H1 (cell line): ENCODE data around the gene NDP. TPM values are rescaled to one million over a fixed set of nuclear protein-coding genes. Genes with fewer than 3 reads are reported as not detected.

Experiments used
- CTCF ChIA-PET: fragments of 300-600 bp; sonication (Branson Sonifier 250); formaldehyde crosslinking; loops from one replicate; lab custom pipeline; 2021; ENCODE audit not compliant: partially characterized antibody; lab: Charles Lee
- POLR2A ChIA-PET: fragments of 300-600 bp; sonication (Branson Sonifier 250); formaldehyde crosslinking; loops from one replicate; lab custom pipeline; 2021; ENCODE audit warnings: inconsistent platforms; ENCODE audit not compliant: partially characterized antibody; lab: Charles Lee
- DNase-seq, 2 experiments: peaks; one replicate each; pipeline versions ENCODE4 v3.0.0 to v3.0.0-alpha.2; 2010 to 2022; ENCODE audit warnings: low spot score in 2 of 2, low read depth in 1 of 2, mixed read lengths in 1 of 2
- FAIRE-seq: peaks from 2 replicates; lab custom pipeline; 2011; peaks lifted over from hg19 to GRCh38; lab: Jason Lieb, UNC
- H2AFZ ChIP-seq: 2 replicates; pipeline ENCODE4 v1.8.1; 2012; ENCODE audit warnings: low read length, inconsistent platforms
- H2AK5ac ChIP-seq: 2 replicates; pipeline ENCODE4 v1.6.1; 2013; ENCODE audit warnings: low read depth, low read length
- H2BK120ac ChIP-seq: replicated peaks from 2 replicates; pipeline ENCODE3; 2013; ENCODE audit warnings: low read depth, low read length, inconsistent platforms
- H2BK12ac ChIP-seq: 2 replicates; pipeline ENCODE4 v1.6.1; 2013; ENCODE audit warnings: low read depth, low read length
- H2BK15ac ChIP-seq: 2 replicates; pipeline ENCODE4 v1.6.1; 2013; ENCODE audit warnings: low read length
- H2BK20ac ChIP-seq: 2 replicates; pipeline ENCODE4 v1.6.1; 2013; ENCODE audit warnings: low read length
- H2BK5ac ChIP-seq: 2 replicates; pipeline ENCODE4 v1.6.1; 2013; ENCODE audit warnings: low read depth, low read length
- H3K14ac ChIP-seq: 2 replicates; pipeline ENCODE4 v1.6.1; 2013; ENCODE audit warnings: inconsistent platforms; ENCODE audit not compliant: insufficient read length
- H3K18ac ChIP-seq: 2 replicates; pipeline ENCODE4 v1.6.1; 2013; ENCODE audit warnings: low read length; ENCODE audit errors: extremely low read depth
- H3K23ac ChIP-seq: 2 replicates; pipeline ENCODE4 v1.6.1; 2013; ENCODE audit warnings: inconsistent platforms; ENCODE audit not compliant: insufficient read length
- H3K23me2 ChIP-seq: 2 replicates; pipeline ENCODE4 v1.6.1; 2013; ENCODE audit warnings: low read depth, low read length
- H3K27ac ChIP-seq: 2 replicates; pipeline ENCODE4 v1.6.1; 2011; ENCODE audit warnings: low read depth, low read length, inconsistent platforms
- H3K27me3 ChIP-seq, 4 experiments: replicated peaks in 1 of 4; 1 replicate in 1 of 4; 2 replicates in 3 of 4; pipeline versions ENCODE4 v1.6.1 to v1.8.1; 2011 to 2013; ENCODE audit warnings: low read length in 3 of 4, mild to moderate bottlenecking in 3 of 4, inconsistent platforms in 2 of 4, mixed read lengths in 2 of 4, moderate library complexity in 1 of 4; ENCODE audit not compliant: control insufficient read depth in 3 of 4, insufficient read depth in 3 of 4; ENCODE audit errors: extremely low read depth in 1 of 4
- H3K36me3 ChIP-seq, 4 experiments: 2 replicates each; pipeline versions ENCODE4 v1.6.1 to v1.8.1; 2011 to 2013; ENCODE audit warnings: mild to moderate bottlenecking in 4 of 4, low read length in 3 of 4, moderate library complexity in 2 of 4, control low read depth in 1 of 4, inconsistent platforms in 1 of 4; ENCODE audit not compliant: insufficient read depth in 4 of 4, control insufficient read depth in 2 of 4
- H3K4ac ChIP-seq: replicated peaks from 2 replicates; pipeline ENCODE3; 2013; ENCODE audit warnings: low read length, low read depth, mixed read lengths, inconsistent platforms; ENCODE audit not compliant: insufficient read length
- H3K4me1 ChIP-seq, 4 experiments: replicated peaks in 1 of 4; 1 replicate in 1 of 4; 2 replicates in 3 of 4; pipeline versions ENCODE4 v1.6.1 to v1.8.1; 2011 to 2013; ENCODE audit warnings: low read length in 3 of 4, inconsistent platforms in 2 of 4, mixed read lengths in 1 of 4; ENCODE audit not compliant: insufficient read depth in 4 of 4, control insufficient read depth in 3 of 4
- H3K4me2 ChIP-seq, 2 experiments: 2 replicates each; pipeline versions ENCODE4 v1.6.1 to v1.8.1; 2011 to 2013; ENCODE audit warnings: low read depth in 2 of 2, low read length in 2 of 2, control low read depth in 1 of 2, inconsistent platforms in 1 of 2, mild to moderate bottlenecking in 1 of 2; ENCODE audit not compliant: insufficient read depth in 1 of 2
- H3K4me3 ChIP-seq, 4 experiments: fragments of 200-600, 300-600 bp in 1 of 4; sonication (generic), shearing (Covaris generic), sonication (Bioruptor Twin) in 1 of 4; 2 replicates each; pipeline versions ENCODE4 v1.5.1 to v1.8.1; 2011 to 2016; ENCODE audit warnings: low read length in 4 of 4, low read depth in 3 of 4, control low read depth in 2 of 4, inconsistent platforms in 2 of 4, mild to moderate bottlenecking in 2 of 4, mixed read lengths in 1 of 4, moderate library complexity in 1 of 4; ENCODE audit not compliant: insufficient read depth in 2 of 4; ENCODE audit errors: extremely low read depth in 1 of 4
- H3K56ac ChIP-seq: replicated peaks from 2 replicates; pipeline ENCODE3; 2013; ENCODE audit warnings: low read depth, mild to moderate bottlenecking, mixed read lengths, low read length, inconsistent platforms; ENCODE audit not compliant: insufficient read length
- H3K79me1 ChIP-seq: 2 replicates; pipeline ENCODE4 v1.6.1; 2013; ENCODE audit warnings: low read depth, low read length, control low read depth
- H3K79me2 ChIP-seq, 2 experiments: 2 replicates each; pipeline versions ENCODE4 v1.6.1 to v1.8.1; 2012 to 2013; ENCODE audit warnings: low read length in 2 of 2, mild to moderate bottlenecking in 2 of 2, inconsistent platforms in 1 of 2; ENCODE audit not compliant: insufficient read depth in 2 of 2, control insufficient read depth in 1 of 2
- H3K9ac ChIP-seq, 4 experiments: replicated peaks in 1 of 4; 1 replicate in 1 of 4; 2 replicates in 3 of 4; pipeline versions ENCODE4 v1.6.1 to v1.8.1; 2011 to 2013; ENCODE audit warnings: low read depth in 3 of 4, low read length in 3 of 4, control low read depth in 2 of 4, mild to moderate bottlenecking in 2 of 4, moderate library complexity in 2 of 4, inconsistent platforms in 1 of 4; ENCODE audit errors: extremely low read depth in 1 of 4
- H3K9me3 ChIP-seq, 2 experiments: 2 replicates each; pipeline versions ENCODE4 v1.6.1 to v1.8.1; 2012 to 2013; ENCODE audit warnings: mild to moderate bottlenecking in 2 of 2, moderate library complexity in 2 of 2, control low read depth in 1 of 2, inconsistent platforms in 1 of 2, low read depth in 1 of 2, low read length in 1 of 2, mixed read lengths in 1 of 2; ENCODE audit not compliant: insufficient read depth in 2 of 2
- H4K20me1 ChIP-seq, 2 experiments: replicated peaks in 1 of 2; 2 replicates each; pipeline versions ENCODE3 to v1.8.1; 2011 to 2013; ENCODE audit warnings: inconsistent platforms in 2 of 2, low read length in 2 of 2, mild to moderate bottlenecking in 1 of 2; ENCODE audit not compliant: insufficient read depth in 2 of 2, control insufficient read depth in 1 of 2
- H4K5ac ChIP-seq: 2 replicates; pipeline ENCODE4 v1.6.1; 2013; ENCODE audit warnings: low read length, low read depth, mixed read lengths, inconsistent platforms; ENCODE audit not compliant: insufficient read length
- H4K8ac ChIP-seq: 2 replicates; pipeline ENCODE4 v1.8.0; 2013; ENCODE audit warnings: mild to moderate bottlenecking, moderate library complexity, low read length, inconsistent platforms; ENCODE audit not compliant: insufficient read depth; ENCODE audit errors: extremely low read depth
- H4K91ac ChIP-seq: replicated peaks from 2 replicates; pipeline ENCODE3; 2013; ENCODE audit warnings: low read length, mixed read lengths, inconsistent platforms; ENCODE audit not compliant: insufficient read length
- CBX8 ChIP-seq: fragments of 300-800, 300-1000 bp; sonication (generic); IDR thresholded peaks from 2 replicates; pipeline ENCODE4 v1.7.1; 2016; ENCODE audit warnings: low read depth, low read length, borderline replicate concordance
- YY1 ChIP-seq: IDR thresholded peaks from 2 replicates; pipeline ENCODE4 v1.6.1; 2011; ENCODE audit warnings: low read depth, mild to moderate bottlenecking, low read length
- WGBS, 2 experiments: shearing (Covaris generic) in 1 of 2; methylation state at CpG; one replicate each; pipeline versions ENCODE4 v1.1.6 to v1.1.7; 2013 to 2015; ENCODE audit warnings: low lambda C conversion rate in 2 of 2, mixed read lengths in 2 of 2, inconsistent platforms in 1 of 2, low coverage in 1 of 2, missing lambda C conversion rate in 1 of 2; ENCODE audit not compliant: insufficient replicate concordance in 2 of 2, insufficient coverage in 1 of 2, insufficient read length in 1 of 2; ENCODE audit errors: extremely low coverage in 1 of 2, missing lambda C conversion rate in 1 of 2; 5-methylcytosine and 5-hydroxymethylcytosine counted together
- polyA plus RNA-seq, 7 experiments: library from polyadenylated mRNA; depleted of rRNA in 3 of 7; stranded (reverse) in 5 of 7; unstranded in 2 of 7; fragments of >200 nt in 5 of 7; fragments of 200-250 nt in 2 of 7; gene quantifications; 1 replicate in 5 of 7; 2 replicates in 1 of 7; 4 replicates in 1 of 7; pipeline versions ENCODE4 v1.2.1 to v1.2.3, GENCODE V29; 2011 to 2013; ENCODE audit warnings: missing spikeins in 2 of 7, mixed read lengths in 2 of 7
- total RNA-seq: library from RNA; stranded (reverse); fragmentation: NEBNext Ultra II Directional; extraction: Animal tissue kit (Norgen Biotek cat#: 25700); gene quantifications from 2 replicates; pipeline ENCODE4 v1.2.1, GENCODE V29; 2021

The NDP gene
- total and polyA plus RNA-seq, 2 of the 8 experiments (the other 6 are each of a cell fraction or from before 2014, with no cell fraction given), result 0.26 to 0.82 TPM

- no peak overlapping the region for H3K18ac ChIP-seq
- no peak overlapping the region for H2BK20ac ChIP-seq
- no peaks in the 10 kb centered on the region for H3K79me1 ChIP-seq
- H2BK5ac ChIP-seq, result no peak overlapping the region
- no peak overlapping the region for H3K4me2 ChIP-seq
- no peak overlapping the region for H2AFZ ChIP-seq
- H3K56ac ChIP-seq, result no peak overlapping the region
- H4K8ac ChIP-seq, result no peak overlapping the region
- POLR2A ChIA-PET, result no interaction called here
- H3K9ac ChIP-seq, result no peak overlapping the region
- H2AK5ac ChIP-seq, result no peak overlapping the region
- no peak overlapping the region for H3K27ac ChIP-seq
- no peak for FAIRE-seq
- 73% methylated on average over 4 of the region's 5 CpGs; no CpG with 5 or more reads in 1 of the 2 experiments for WGBS, 2 experiments
- H3K9me3 ChIP-seq, result no peaks in the 10 kb centered on the region
- no peaks in the 10 kb centered on the region for H3K4me1 ChIP-seq
- no peak overlapping the region for H2BK12ac ChIP-seq
- H3K36me3 ChIP-seq, result no peaks in the 10 kb centered on the region
- H3K4me3 ChIP-seq, result no peak overlapping the region
- H4K91ac ChIP-seq, result no peak overlapping the region
- H4K20me1 ChIP-seq, result no peaks in the 10 kb centered on the region
- CTCF ChIA-PET, result no interaction called here
- no peak overlapping the region for H2BK15ac ChIP-seq
- no peak overlapping the region for H4K5ac ChIP-seq
- no peak overlapping the region for H3K4ac ChIP-seq
- DNase-seq, result no peak
- H3K23me2 ChIP-seq, result no peaks in the 10 kb centered on the region
- H3K23ac ChIP-seq, result no peak overlapping the region
- no peaks in the 10 kb centered on the region for H3K27me3 ChIP-seq
- H2BK120ac ChIP-seq, result no peak overlapping the region
- no peak overlapping the region for H3K14ac ChIP-seq
- H3K79me2 ChIP-seq, result no peaks in the 10 kb centered on the region
- TF ChIP-seq YY1 (no peak), CBX8 (no peak)
Observed at GRCh38 chrX:43986083-43986482, 12.9 kb upstream of the NDP start.
